ENCODE data around the gene ZDHHC21. TPM values are rescaled to one million over a fixed set of nuclear protein-coding genes. Genes with fewer than 3 reads are reported as not detected.
A peak's percentile ranks its signal among the peaks of the same experiment; 100 is the strongest.

The ZDHHC21 gene
- total and polyA plus RNA-seq, 9 of the 15 experiments (the other 6 are each of a cell fraction or from before 2014, with no cell fraction given) = 0.10 to 1.9 (median 1.00) TPM

GRCh38 chr9:14578030-14578429, 115.2 kb downstream of the ZDHHC21 start (continued):
- TF ChIP-seq TRIM24 (IDR thresholded peaks at IDR 0.05) = 0 out of 4 replicates have a peak, but pooled peaks of 1 of the 2 experiments have one; percentile 40
- no peak for TF ChIP-seq HIVEP1 (CRISPR knock-in tag; IDR thresholded peaks at IDR 0.05)
- no peak for TF ChIP-seq BRD4 (IDR thresholded peaks at IDR 0.05)
- TF ChIP-seq SOX6 (IDR thresholded peaks at IDR 0.05) = no peak

DNA sequence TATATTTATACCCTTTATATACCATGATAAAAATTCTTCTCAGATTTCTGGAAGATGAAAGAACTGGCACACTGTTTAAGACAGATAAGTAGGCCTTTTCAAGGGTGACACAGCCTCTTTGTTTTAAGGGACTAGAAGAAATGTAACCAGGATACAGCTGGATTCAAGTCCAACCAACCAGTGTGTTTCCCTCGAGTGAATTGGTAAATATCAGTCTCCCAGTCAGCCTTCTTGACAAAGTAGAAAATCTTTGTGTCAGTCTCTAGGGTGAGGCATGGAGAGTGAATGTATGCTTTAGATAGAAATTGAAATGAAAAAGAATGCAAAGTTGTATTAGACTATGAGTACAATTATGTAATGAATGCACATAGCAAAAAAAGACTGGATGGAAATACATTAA, 119.1 kb downstream of the ZDHHC21 start:
- DNase-seq (ENCODE audit: extremely low read depth in 1 of 4, low spot score in 3 of 4) (no peak), FAIRE-seq (no peak), ATAC-seq (no peak)
- BruUV-seq (replicated peaks) = no TSS peak
- H3K9me1 ChIP-seq (ENCODE audit: control insufficient read depth, insufficient read depth, low read length) = no peaks in the 10 kb centered on the region
- H3K27me3 ChIP-seq (ENCODE audit: control insufficient read depth in 2 of 2, insufficient read depth in 2 of 2, low read length in 2 of 2) = no peaks in the 10 kb centered on the region
- H3K4me2 ChIP-seq (ENCODE audit: insufficient read depth, low read length) = no peak overlapping the region
- TF ChIP-seq EZH2 (IDR thresholded peaks at IDR 0.05; ENCODE audit: borderline replicate concordance, low read depth, low read length) = no peak
- no peak for TF ChIP-seq MTA3 (IDR thresholded peaks at IDR 0.05; ENCODE audit: borderline replicate concordance)
- TF ChIP-seq E2F1 (CRISPR knock-in tag; IDR thresholded peaks at IDR 0.05) = no peak
- TF ChIP-seq BACH1 (tag; IDR thresholded peaks at IDR 0.05) = no peak
- no peak for TF ChIP-seq BRF1 (IDR thresholded peaks at IDR 0.05; ENCODE audit: borderline replicate concordance, extremely low read depth, insufficient read length)
- TF ChIP-seq KDM4B (IDR thresholded peaks at IDR 0.05; ENCODE audit: borderline replicate concordance in 2 of 2, low read depth in 1 of 2) = no peak
- no peak for TF ChIP-seq RCOR1 (IDR thresholded peaks at IDR 0.05; ENCODE audit: borderline replicate concordance in 1 of 2, low read depth in 2 of 2, low read length in 2 of 2)
- TF ChIP-seq GABPB1 (CRISPR knock-in tag; IDR thresholded peaks at IDR 0.05) = no peak
- no peak for TF ChIP-seq EP300 (IDR thresholded peaks at IDR 0.05; ENCODE audit: low read length)
- no peak for TF ChIP-seq THRAP3 (IDR thresholded peaks at IDR 0.05; ENCODE audit: borderline replicate concordance)
- H3K4me1 ChIP-seq (replicated peaks in 1 of 2; ENCODE audit: control insufficient read depth in 2 of 2, insufficient read depth in 2 of 2, low read length in 2 of 2) = no peaks in the 10 kb centered on the region
- no peak overlapping the region for H3K9ac ChIP-seq (ENCODE audit: insufficient read depth in 1 of 2, low read depth in 2 of 2, low read length in 2 of 2)
- H2AFZ ChIP-seq (ENCODE audit: low read depth, low read length) = no peak overlapping the region
- H3K36me3 ChIP-seq (ENCODE audit: control insufficient read depth, insufficient read depth, low read length) = no peaks in the 10 kb centered on the region
- no peak overlapping the region for H3K27ac ChIP-seq (ENCODE audit: extremely low read depth, low read depth, low read length)
- H3K79me2 ChIP-seq (ENCODE audit: control insufficient read depth, insufficient read depth, low read length) = no peaks in the 10 kb centered on the region
- no peak overlapping the region for H3K4me3 ChIP-seq
- in situ Hi-C loops (cut with MboI) = no loop called here
- intact Hi-C loops (cut with micrococcal nuclease) = no loop called here
- POLR2A ChIA-PET = no interaction called here
- CTCF ChIA-PET (ENCODE audit: low intra/inter-chr PET ratio) = no interaction called here
- H3K9me3 ChIP-seq (replicated peaks; ENCODE audit: control insufficient read depth, insufficient read depth, low read depth, low read length) = peaks cover 2% of the 10 kb centered on the region; the same call in 1 of the 2 replicates
- H4K20me1 ChIP-seq (replicated peaks; ENCODE audit: control insufficient read depth, insufficient read depth, low read length) = no peaks in the 10 kb centered on the region
- WGBS (ENCODE audit: insufficient coverage, low coverage, missing lambda C conversion rate) = 0% methylated on average over 1 of the region's 1 CpG

Measured in K562 (cell line).